ENCODE measurements around the gene RLBP1.

DNA sequence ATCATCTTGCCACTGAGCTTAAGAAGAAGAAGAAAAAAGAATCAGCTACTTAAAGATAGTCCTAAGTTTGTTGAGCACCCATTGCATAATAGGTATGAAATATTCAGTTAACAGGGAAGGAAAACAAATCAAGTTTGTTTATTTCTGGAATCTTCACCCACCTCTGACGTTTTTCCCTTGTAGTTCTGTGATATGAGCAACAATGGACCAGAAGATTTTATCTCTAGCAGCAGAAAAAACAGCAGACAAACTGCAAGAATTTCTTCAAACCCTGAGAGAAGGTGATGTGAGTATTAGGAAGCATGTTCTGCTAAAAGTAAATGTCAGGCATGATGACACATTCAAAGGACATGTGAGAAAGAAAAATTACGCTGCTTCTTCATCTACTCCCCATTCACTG lies 26.1 kb upstream of the RLBP1 start:
- no peak for TF ChIP-seq POLR2A (IDR thresholded peaks at IDR 0.05; ENCODE audit: low read depth, low read length)
- no peak for TF ChIP-seq EZH2 (IDR thresholded peaks at IDR 0.05; ENCODE audit: borderline replicate concordance, low read depth, low read length, severe bottlenecking)
- no peak for TF ChIP-seq JUN (IDR thresholded peaks at IDR 0.05; ENCODE audit: borderline replicate concordance, insufficient read depth, insufficient read length, low read depth)
- no peak for TF ChIP-seq CTCF (IDR thresholded peaks at IDR 0.05; ENCODE audit: extremely low read depth in 1 of 2, insufficient read depth in 1 of 2, low read depth in 1 of 2, low read length in 2 of 2)
